Type B pancreatic cell (in vitro differentiated cells): ENCODE data around the gene HOXA9. TPM values are rescaled to one million over a fixed set of nuclear protein-coding genes. Genes with fewer than 3 reads are reported as not detected.

Experiments used
- DNase-seq: peaks from one replicate; pipeline ENCODE4 v3.0.0; 2021; ENCODE audit warnings: mixed read lengths; ENCODE audit not compliant: unreplicated experiment; ENCODE audit errors: extremely low spot score
- H3K27ac Mint-ChIP-seq: 2 replicates; pipeline ENCODE4 v1.8.0; 2021; ENCODE audit warnings: mild to moderate bottlenecking, mixed read lengths
- H3K27me3 Mint-ChIP-seq: 2 replicates; pipeline ENCODE4 v1.8.0; 2021; ENCODE audit warnings: mixed read lengths
- H3K36me3 Mint-ChIP-seq: 2 replicates; pipeline ENCODE4 v1.8.0; 2021; ENCODE audit warnings: mixed read lengths
- H3K4me1 Mint-ChIP-seq: one replicate; pipeline ENCODE4 v1.8.0; 2021; ENCODE audit warnings: mixed read lengths; ENCODE audit not compliant: unreplicated experiment
- H3K4me3 Mint-ChIP-seq: 2 replicates; pipeline ENCODE4 v1.8.0; 2021; ENCODE audit warnings: mild to moderate bottlenecking, mixed read lengths
- H3K9me3 Mint-ChIP-seq: 2 replicates; pipeline ENCODE4 v1.8.0; 2021; ENCODE audit warnings: mixed read lengths
- total RNA-seq: library from RNA; stranded (reverse); gene quantifications from 2 replicates; pipeline ENCODE4 v1.2.1, GENCODE V29; 2021; ENCODE audit warnings: low replicate concordance
- TF ChIP-seq, protein P1 (sequence below): fragments of 200-600 bp; sonication (generic); conservative IDR thresholded peaks from 2 replicates; pipeline ENCODE4 v1.5.0; 2021; ENCODE audit warnings: antibody characterized with exemption, mild to moderate bottlenecking

Gene HOXA9
- total RNA-seq, 1 donor from 2014 or later, result 4.1 TPM

DNA sequence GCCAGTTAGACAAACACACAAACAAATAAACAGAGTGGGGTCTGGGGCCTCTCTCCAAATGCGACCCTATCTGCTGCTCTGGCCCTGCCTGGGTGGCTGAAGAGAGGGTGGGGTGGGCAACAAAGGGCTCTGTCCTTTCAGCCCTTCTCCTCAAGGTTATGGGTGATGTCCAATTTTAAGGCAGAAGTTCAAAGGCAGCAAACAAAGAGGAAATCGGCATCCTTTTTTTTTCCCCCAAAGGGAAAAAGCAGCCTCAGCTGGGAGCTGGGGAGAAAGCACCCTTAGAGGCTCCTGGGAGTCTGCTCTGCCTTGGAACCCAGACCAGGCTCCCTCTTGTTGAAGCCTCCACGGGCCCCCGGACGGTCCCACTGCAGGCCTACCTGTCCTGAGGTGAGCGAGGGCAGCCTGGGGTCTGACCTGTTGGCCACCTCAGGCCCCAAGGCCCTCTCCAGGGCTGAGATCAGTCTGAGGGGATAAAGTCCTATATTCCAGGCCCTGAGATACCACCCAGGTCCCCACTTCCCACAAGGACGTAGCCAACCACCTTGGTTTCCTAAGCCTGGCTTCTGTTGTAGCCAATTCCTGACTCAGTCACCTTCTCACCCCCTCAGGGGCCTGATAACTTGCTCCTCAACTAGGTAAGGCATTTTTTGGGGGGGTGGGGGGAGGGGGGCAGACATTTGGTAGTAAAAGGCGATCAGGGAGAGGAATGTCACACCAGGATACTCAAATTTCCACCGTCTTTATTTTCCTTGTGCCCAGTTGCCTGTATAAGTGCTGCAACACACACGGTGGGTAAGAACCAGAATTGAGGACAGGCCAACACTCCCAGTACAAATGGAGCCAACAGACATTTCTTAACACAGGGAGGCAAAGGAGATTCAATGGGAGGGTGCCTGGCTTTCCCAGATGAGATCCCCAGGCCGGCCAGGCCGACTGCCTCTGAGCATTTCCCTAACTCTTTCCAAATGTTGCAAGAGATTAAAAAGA, 15.4 kb upstream of the HOXA9 start:
- H3K9me3 Mint-ChIP-seq, result no peaks in the 10 kb centered on the region
- peaks cover 99% of the 10 kb centered on the region for H3K27me3 Mint-ChIP-seq
- H3K27ac Mint-ChIP-seq, result no peak overlapping the region
- DNase-seq, result no peak
- peaks cover 11% of the 10 kb centered on the region for H3K4me1 Mint-ChIP-seq
- no peaks in the 10 kb centered on the region for H3K36me3 Mint-ChIP-seq
- TF ChIP-seq, protein P1, sequence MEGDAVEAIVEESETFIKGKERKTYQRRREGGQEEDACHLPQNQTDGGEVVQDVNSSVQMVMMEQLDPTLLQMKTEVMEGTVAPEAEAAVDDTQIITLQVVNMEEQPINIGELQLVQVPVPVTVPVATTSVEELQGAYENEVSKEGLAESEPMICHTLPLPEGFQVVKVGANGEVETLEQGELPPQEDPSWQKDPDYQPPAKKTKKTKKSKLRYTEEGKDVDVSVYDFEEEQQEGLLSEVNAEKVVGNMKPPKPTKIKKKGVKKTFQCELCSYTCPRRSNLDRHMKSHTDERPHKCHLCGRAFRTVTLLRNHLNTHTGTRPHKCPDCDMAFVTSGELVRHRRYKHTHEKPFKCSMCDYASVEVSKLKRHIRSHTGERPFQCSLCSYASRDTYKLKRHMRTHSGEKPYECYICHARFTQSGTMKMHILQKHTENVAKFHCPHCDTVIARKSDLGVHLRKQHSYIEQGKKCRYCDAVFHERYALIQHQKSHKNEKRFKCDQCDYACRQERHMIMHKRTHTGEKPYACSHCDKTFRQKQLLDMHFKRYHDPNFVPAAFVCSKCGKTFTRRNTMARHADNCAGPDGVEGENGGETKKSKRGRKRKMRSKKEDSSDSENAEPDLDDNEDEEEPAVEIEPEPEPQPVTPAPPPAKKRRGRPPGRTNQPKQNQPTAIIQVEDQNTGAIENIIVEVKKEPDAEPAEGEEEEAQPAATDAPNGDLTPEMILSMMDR, result no peak
- H3K4me3 Mint-ChIP-seq, result peak overlapping the region; percentile 52

DNA sequence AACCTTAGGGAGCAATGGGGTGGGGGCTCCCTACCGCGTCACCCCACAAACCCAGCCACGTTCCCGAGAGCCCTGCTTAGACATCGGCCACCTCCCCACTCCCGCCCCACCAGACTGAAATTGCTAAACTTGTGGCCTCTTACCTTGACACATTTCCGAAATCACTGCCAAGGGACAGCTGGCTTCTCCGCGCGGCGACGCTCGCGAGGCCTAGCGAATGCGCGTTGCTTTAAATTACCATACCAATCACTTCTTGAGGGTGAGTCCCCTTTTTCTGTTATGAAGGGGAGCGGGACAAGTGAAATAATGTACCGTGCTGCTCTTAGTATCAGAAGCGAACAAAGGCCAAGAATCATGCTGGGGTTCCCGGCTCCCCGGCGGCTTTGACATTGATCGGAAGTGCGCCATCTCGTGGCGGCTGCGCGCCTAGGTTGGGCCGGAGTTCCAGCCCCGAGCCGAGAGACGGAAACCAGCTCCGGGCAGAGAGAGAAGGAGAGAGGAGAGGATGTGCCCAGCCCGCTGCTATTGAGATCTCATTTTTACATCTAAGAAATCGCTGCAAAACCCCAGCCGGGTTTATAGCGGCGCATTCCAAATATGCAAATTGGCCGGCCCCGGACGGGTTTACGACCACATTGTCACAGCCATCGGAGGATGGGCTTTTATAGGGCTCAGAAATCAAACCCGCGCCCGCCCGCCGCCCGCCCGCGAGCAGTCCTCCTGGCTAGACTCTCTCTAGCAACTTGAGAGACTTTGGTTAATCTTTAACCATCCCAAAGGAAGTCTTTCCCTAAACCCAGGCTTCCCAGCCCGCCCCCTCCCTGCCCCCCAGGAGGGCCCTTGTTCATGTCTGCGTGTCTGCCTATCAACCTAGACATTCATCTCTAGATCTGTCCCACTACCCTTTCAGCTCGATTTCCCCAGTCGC, 14.4 kb upstream of the HOXA9 start:
- DNase-seq, result no peak
- Mint-ChIP-seq H3K4me3 (peak overlapping the region; percentile 82), H3K27ac (peak overlapping the region; percentile 48), H3K36me3 (no peaks in the 10 kb centered on the region), H3K27me3 (peaks cover 99% of the 10 kb centered on the region), H3K4me1 (peaks cover 10% of the 10 kb centered on the region), H3K9me3 (no peaks in the 10 kb centered on the region)
- TF ChIP-seq, protein P1, result peak; percentile 97

DNA sequence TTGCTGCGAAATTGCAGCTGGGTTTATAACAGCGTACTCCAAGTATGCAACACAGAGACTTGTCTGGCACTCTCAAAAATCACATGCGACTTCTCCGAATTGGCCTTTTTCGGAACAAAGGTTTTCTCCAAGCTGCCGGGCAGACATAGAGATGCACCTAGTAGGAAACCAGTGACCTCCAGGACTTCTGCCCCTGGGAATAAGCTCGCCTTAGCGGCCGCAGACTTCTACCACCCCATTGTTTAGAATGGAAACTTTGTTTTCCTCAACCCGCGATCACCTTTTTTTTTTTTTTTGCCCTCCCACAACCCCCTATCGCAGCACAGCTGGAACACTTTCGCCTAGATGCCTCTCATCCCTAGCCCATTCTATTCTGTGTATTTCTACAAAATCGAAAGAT, 13.7 kb upstream of the HOXA9 start:
- H3K9me3 Mint-ChIP-seq, result no peaks in the 10 kb centered on the region
- H3K4me3 Mint-ChIP-seq, result peak overlapping the region; percentile 82
- H3K4me1 Mint-ChIP-seq, result peaks cover 10% of the 10 kb centered on the region
- H3K36me3 Mint-ChIP-seq, result no peaks in the 10 kb centered on the region
- no peak for DNase-seq
- H3K27me3 Mint-ChIP-seq, result peaks cover 99% of the 10 kb centered on the region
- TF ChIP-seq, protein P1, result no peak
- H3K27ac Mint-ChIP-seq, result peak overlapping the region; percentile 48

DNA sequence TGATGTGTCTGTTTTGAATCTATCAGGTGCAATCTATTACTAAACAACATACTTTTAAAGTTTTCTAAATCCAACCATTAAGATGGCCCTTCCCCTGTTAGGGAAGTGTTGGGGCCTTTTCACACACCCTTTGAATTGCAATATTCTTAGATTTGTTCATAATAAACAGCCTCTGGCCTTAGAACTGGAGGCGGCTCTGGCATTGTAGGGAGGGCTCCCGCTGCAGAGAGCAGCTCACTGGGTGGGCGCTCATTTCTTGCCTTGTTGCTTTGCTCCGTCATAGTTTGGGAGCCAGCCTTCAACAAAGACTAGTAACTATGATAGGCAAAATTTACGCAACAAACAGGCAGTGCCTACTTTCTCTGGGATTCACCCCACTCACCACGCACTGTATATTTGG, 13.0 kb upstream of the HOXA9 start:
- Mint-ChIP-seq H3K27ac (no peak overlapping the region), H3K36me3 (no peaks in the 10 kb centered on the region), H3K4me1 (peaks cover 10% of the 10 kb centered on the region), H3K4me3 (no peak overlapping the region), H3K9me3 (no peaks in the 10 kb centered on the region), H3K27me3 (peaks cover 93% of the 10 kb centered on the region)
- no peak for DNase-seq
- TF ChIP-seq, protein P1, result no peak

DNA sequence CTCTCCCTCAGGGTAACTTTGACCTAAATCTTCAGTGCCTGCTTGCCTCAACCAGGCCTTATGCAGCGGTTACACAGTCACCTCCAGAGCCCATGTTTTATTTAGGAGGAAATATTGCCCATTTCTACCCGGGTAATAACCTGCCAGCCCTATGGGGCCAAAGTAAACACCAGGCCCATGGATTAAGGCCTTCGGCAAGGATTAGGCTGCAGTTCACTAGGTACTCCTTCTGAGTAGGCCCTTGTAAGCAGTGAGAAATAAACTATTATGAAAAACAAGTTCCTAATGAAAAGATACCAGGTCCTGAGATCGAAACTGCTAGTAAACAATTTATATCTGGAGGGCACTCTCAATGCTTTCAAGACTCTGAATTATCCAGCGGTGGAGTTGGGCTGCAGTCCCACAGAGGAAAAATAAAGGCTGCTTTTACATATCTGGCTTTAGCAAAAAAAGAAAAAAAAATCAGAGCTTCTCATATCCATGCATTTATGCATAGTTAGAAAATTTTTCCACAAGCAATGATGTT, 12.5 kb upstream of the HOXA9 start:
- H3K27ac Mint-ChIP-seq, result peak overlapping the region; percentile 15
- H3K4me3 Mint-ChIP-seq, result peak overlapping the region; percentile 17
- no peak for DNase-seq
- TF ChIP-seq, protein P1, result no peak
- H3K9me3 Mint-ChIP-seq, result no peaks in the 10 kb centered on the region
- peaks cover 8% of the 10 kb centered on the region for H3K4me1 Mint-ChIP-seq
- peaks cover 91% of the 10 kb centered on the region for H3K27me3 Mint-ChIP-seq
- H3K36me3 Mint-ChIP-seq, result no peaks in the 10 kb centered on the region
